HG03066 (cell line): ENCODE measurements around the gene FHIT.

Source experiments
- ATAC-seq: cut with Tn5 transposase; IDR thresholded peaks from one replicate; pipeline ENCODE4 v1.9.1; 2021; ENCODE audit warnings: low read depth; ENCODE audit not compliant: unreplicated experiment

FHIT gene

DNA sequence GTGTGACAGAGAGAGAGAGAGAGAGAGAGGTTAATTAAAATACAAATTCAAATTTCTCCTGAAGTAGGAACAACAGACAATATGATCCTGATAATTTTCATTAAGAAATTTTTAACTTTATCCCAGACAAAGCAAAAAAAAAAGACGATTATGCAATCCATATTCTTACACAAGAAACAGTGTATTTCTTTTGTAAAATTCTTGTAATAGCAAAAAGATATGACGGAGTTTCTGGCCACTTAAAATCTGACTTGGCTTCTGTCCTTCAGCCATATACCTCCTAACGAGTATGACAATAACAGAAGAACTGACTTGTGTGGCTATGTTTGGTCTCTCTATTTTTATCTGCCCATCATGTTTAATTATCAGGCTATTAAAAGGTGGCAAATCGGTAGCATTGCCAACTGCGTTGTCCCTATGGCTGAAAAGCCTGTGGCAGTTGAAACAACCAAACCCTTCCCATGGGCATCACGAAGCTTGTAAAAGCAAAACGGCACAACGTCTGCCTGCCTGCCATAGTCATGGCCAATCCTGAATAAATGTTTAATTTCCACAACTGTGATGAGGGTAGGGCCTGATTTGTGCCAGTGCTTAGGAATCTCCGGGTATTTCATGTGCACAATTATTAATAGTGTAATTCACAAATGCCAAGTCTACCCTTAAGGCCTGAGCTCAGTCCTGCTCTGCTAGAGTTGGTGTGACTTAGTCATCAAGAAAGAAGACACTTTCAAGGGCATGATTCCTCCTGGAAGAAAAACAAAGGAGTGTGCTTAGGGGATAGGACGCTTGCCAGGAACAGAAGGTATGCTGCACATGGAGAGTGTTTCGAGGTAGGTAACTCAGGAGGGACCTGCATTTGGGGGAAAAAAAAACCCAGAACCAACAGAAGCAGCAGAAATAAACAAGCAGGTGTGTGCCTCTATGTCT is 1090.2 kb downstream of the FHIT start:
- ATAC-seq, result no peak

DNA sequence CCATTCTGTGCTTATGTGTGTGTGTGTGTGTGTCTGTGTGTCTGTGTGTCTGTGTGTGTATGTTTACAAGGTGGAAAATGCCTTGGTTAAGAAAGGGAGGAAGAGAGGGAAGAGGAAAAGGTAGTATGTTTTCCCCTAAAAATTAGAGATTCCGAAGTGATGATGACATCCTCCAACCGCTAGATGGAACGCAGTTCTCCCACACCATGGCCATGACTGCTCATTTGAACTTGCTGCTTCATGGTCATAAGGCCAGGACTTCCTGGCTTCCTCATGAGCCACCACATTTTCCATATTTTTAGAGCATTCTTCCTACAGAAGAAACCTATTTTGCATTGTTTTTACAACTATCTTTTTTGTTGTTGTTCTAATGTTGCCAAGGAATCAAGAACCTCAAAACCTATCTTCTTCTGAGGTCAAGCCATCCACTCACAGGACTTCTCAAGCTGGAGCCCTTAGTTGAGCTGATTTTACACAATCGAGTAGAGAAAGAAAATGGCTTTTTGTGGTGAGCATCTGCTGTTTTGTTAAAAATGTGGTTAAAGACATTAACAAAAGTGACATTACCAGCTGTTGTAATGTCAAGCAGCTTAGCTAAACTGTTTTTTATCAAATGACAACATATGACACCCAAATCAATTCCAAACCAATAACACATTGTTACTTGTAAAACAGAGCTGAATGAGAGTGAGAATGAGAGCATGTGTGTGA is 1091.0 kb downstream of the FHIT start:
- no peak for ATAC-seq

DNA sequence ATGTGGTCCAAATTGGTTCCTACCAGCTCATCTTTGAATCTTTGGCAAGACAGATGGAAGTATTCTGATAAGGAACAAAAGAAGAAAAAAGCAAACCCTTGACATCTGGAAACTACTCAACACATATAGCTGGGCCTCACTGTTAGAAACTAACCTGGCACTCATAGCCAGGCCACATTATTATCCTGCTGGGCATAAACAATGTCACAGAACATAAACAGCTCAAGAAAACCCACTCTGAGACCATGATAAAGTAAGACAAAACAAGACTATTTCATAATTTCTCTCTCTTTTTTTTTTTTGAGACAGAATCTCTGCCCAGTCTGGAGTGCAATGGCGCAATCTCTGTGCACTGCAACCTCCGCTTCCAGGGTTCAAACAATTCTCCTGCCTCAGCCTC is 1093.2 kb downstream of the FHIT start:
- ATAC-seq, result no peak

DNA sequence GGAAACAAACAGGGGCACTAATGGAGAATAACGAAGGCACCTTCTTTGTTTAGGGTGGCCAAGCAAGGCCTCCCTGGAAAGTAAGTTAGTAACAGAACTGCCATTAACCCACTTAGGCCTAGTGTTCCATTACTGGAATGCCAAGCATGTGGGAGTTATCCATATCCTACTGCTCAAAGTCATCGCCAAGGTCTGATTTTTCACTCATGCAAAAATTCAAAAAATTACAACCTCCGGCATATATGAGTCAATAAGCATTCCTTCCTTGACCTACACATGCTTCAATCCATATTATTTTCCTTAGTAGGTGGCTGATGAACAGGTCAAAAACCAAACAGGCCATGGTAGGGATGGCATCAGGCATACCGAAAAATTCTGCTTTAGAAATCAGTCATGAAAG is 1097.2 kb downstream of the FHIT start:
- no peak for ATAC-seq

DNA sequence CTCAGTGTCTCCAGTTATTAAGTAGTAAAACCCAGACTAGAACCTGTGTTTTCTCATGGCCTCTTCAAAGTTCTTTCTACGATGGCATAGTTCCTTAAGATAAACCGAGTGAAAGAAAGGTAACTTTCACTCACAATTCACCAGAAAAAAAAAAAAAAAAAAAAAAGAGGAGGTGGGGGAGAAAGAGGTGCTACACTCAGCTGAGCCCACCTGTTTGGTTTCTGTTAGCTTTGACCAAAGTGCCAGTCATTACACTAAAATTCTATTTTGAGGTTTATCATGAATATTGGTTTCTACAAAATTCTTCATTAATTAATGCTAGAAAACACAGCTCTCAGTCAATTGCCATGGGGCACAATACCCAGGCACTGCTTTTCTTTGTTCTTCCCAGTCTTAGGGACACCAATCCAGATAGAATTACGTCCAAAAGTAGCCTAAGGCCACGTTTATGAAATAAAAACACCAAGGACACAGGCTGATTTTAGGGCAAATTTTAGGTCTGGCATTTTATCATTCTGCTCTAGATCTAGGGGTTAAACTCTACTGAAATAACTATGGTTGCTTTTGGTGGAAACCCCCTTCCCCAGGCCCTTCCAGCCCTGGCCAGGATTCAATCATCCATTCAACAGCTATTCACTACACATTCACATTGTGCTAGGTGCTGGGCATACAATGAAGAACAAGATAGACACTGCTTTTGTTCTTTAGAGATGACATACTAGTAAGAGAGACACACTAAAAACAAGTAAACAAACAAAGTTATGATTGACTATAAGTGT is 1097.8 kb downstream of the FHIT start:
- ATAC-seq, result no peak

DNA sequence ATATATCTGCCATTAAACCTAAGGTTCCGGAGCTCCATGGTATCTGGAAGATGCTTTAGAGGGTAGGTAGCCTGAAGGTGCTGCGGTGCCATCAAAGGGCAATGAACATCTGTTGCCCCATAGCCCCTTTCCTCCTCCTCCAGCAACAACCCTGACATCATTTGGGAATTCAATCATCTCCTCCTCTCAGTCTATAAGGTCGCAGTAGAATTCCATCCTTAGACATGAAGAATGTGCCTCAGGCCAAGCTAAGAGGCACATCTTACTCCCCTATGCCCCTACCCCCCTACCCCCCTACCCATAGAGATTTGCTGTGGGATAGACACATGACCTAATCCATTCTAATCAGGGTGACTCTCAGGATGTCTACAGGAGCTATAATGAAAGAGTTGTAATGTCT is 1101.8 kb downstream of the FHIT start:
- no peak for ATAC-seq

DNA sequence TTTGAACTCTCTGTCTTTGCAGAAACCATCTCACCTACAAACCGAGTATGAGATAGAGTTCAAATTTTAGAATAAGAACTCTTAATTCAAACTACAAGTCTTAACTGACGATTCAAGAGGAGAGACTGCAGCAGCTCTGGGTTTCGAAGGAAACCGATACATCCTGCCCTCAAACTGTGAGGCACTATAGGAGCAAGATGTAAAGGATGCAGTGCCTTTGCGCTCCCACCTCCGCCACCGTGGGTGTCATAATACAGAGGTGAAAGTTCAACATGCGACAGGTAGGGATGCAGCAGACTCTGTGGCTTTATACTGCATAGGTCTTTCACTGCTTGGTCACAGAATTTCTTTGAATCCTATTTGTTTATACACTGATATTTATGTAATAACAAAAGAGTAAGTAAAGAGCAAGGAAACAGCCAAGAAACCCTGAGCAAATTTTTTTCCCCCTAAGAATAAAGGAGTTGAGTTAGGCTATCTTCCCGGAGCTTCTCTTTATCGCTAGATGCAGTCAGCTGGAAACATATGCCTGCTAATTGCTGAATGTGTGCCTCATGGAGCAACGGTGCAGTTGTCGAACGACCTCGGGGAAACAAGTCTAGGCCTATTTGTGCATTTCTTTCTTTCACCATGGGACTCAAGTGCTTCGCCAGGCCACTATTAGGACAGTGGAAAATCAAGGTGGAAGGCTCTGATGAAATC is 1103.9 kb downstream of the FHIT start:
- ATAC-seq, result no peak

DNA sequence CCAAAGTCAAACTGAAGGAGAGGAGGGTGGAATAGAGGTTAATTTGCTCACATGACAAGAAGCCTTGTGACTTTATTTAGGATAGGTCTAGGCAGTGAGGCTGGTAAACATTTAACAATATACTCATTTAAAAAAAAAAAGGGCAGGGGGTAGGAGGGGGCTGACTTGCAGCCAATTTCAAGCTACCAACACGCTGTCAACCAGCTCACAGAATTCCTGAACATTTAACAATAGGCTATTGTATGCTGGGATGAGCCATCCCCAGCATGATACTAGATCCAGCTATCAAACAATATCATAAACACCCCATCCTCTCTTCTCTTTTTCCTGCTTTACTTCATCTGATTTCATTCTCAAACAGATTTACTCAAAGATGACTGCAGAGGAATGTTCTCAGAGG is 1105.1 kb downstream of the FHIT start:
- ATAC-seq, result no peak

DNA sequence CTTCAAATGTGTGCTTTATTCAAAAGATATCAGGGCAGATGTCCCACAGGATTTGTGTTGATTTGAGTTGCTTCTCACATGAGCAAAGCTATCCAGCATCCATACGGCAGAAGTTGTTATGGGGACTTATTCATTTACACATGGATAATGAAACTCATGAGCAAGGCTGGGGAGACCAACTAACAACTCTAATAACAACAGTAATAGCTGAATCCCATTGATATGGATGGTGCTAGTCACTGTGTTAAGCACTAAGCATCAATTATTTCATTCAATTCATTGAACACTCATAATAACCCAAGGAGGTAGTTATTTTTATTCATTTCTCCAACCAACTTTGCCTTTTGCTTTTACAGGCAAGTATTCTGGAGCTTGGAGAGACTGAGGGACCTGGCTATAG is 1107.2 kb downstream of the FHIT start:
- no peak for ATAC-seq

DNA sequence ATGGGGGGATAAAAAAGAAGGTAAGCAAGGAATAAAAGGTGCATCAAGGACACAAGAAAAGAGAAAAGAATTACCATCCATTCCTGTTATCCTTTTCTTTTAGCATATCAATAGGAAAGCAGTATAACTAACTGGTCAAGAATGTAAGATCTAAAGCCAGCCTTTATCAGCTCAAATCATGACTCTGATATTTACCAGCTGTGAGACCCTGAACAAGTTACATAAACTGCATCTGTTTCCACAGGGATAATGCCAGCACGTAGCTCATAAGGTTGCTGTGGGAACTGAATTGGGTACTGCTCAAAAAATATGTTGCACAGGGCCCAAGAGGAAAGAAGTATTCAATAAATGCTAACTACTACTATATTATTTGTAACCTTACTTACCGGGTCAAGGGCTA is 1109.2 kb downstream of the FHIT start:
- no peak for ATAC-seq

DNA sequence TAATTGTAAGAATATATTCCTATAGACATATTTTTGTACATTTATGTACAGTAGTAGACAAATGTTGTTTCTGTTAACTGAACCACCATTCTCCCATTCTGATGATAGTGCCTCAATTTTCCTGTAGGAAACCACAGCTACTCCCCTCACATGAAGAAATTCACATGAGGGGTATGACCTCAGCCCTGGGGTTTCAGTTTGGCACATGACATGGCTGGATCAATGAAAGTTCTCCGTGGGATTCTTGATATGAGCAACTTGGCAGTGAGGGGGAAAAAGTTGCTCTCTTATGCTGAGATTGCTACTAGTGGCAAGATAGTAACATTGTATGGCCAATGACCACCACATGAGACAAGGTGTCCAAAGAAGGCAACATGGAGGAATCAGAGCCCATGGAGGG is 1111.1 kb downstream of the FHIT start:
- ATAC-seq, result no peak

DNA sequence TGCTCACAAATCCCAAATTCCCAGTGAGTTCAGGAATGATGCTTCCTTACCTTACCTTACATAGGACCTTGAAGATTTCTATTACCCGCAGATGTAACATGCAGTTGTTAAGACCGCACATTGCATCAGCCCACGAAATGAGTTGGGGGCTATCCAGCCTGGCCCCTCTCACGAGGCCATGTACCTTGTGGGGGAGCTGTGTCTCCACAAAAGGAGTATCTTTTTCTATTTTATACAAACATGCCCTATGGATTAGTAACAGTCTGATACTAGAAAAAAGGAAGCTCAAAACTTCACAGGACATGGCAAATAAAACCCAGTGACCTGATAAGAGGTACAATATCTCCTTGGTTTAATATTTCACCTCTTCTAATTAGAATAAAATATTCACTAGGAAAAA is 1114.7 kb downstream of the FHIT start:
- no peak for ATAC-seq

DNA sequence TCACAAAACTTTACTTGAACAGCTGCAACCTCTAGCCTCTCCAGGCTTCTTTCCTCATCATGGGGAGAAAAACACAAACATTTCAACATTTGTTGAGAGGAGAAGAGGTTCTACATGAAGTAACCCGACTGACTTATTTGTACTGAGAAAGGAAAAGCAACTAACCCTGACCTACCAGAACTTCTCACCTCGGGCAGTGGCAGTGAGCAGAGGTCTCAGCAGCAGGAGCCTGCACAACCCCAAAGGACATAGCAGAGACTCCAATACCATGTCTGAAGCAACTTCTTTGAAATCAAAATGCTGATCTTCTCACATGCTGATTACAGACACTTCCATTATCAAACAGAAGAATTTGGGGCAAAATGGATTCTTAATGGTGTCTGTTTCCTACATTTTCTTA is 1115.8 kb downstream of the FHIT start:
- ATAC-seq, result no peak

DNA sequence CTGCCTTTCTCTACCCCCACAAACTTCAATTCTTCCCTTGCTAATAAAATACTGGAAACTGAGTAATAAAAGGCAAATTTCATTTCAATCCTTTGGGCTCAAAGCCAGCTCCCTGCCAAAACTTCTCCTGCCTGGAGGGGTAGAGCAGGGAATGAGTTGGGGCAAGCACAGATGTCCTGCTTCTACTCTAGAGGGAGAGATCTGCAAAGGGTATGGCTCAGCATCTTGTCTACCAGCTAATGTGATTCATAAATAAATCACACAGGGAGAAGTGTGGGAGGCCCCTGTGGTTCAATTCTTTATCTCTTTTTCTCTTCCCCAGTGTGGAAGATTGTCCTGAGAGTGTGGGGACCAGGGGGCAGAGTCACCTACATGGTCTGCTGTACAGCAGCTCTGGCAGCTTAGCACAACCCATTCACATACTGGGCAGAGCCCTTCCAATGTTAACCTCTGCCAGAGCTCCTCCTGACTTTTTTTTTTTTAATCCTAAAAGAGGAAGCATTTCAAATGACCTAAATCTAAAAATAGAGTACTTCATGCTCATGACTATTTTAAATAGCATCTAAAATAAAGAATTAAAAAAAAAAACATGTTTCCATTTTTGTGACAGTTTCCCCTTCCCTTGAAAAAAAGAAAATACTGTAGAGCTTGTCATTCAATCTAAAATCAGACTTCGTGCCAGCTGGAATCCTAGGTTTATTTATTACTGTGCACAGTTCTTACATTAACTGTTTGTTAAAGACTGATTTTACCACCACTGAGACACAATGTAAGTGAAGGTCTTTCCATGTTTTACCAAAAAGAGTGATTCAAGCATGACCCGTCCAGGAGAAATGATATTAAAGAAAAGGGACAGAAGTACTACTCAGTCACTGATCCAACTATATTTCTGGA is 1117.7 kb downstream of the FHIT start:
- no peak for ATAC-seq

DNA sequence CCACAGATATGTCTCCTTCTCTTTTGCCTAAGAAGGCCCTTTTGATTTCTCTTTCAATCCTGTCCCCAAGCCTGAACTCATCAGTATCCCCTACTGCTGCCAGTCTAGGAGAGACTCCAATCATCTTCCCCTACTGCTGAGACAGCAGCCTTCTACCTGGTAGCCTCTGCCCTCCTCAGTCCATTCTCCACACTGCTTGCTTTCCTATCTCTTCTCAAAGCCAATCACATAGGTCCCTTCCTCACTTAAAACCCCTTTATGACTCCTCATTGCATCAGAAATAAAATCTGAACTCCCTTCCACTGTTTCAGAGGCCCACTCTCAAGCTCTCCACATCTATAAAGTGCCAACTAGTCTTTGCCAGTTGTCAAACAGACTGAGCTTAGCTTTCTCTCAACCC is 1119.6 kb downstream of the FHIT start:
- ATAC-seq, result no peak

DNA sequence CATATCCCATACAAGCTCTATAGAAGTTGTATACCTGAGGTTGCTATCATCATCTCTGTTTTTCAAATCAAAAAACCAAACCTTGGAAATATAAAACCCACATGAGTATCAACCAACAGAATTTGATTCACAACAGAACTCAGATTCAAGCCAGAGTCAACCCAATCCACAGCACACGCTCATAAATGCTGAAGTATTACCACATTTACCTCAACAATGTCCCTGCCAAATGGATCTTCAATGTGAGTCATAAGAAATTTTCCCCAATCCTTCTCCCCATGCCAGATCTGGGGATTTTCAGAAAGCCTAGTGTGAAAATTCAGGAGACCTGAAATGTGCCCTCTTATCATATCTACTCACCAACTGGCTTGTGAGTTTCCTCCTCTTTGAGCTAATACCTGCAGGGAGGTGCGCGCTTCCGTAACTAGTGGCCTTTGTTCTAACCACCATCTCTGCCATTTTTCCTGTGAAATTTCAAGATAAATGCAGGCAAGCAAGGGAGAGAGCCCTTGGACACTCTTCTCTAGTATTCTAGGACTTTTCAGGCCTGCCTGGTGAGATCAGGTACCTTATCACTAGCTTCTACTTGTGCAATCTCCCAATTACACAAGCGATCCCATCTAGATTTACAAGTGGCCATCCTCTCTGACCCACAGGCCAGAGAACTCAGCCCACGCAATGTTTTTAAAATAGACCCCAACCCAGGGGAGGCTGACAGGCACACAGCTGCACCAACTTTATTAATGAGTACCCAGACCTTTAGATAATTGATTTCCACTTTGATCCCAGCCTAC is 1124.5 kb downstream of the FHIT start:
- no peak for ATAC-seq

DNA sequence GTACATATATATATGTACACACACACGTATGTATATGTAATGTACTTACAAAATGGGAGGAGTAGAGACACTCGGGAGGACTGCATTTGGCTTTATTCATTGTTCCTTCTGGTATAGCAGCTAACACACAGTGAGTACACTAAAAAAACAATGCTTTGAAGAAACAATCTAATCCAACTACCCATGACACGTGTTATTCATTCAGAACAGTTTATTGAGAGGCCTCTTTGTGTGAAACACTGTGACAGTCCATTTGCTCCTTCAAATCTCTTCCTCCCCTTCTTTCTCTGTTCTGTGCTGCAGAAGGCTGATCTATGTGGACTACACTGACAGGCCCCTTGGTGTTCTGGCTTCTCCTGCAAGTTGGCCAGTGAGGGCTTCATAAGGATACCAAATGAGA is 1125.6 kb downstream of the FHIT start:
- ATAC-seq, result no peak

DNA sequence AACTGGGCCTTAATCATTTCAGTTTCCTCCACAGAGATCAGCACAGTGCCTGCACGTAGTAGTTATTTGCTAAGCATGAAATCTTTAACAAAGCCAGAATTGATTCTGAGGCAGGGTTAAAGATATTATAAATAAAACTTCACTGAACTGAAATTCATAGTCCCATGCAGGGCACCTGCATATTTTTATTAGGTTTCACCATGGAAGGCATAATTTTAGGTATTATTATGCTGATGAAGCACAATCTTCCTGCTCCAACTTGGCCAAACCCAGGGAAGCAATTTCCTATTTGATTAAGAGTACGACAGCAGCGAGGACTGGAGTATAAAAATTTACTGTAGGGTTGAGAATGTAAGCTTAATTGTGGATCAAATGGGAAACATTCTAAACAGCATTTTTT is 1131.0 kb downstream of the FHIT start:
- ATAC-seq, result no peak

DNA sequence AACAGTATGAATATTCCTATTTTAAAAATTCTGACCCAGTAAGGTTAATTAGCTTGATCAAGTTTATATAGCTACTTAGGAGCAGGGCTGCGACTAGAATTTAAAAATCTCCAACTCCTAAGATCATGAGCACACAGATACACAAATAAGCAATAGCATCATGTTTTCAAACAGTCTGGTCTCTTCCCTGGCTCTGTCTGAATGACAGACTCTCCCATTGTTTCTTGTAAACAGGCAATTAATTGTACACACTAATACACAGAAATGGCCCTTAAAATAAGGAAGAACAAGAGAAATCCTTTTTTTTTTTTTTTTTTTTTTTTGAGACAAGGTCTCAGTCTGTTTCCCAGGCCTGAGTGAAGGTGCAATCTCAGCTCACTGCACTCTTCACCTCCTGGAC is 1137.1 kb downstream of the FHIT start:
- no peak for ATAC-seq
